K562 (cell line): Measurements from ENCODE around the gene CRABP1. TPM values are rescaled to one million over a fixed set of nuclear protein-coding genes. Genes with fewer than 3 reads are reported as not detected.

Experiments used
- ATAC-seq: fragments of 200-7000 bp; cut with Tn5 transposase; 3 replicates; pipeline ENCODE4 v1.9.1; 2020; ENCODE audit warnings: moderate library complexity
- BruUV-seq: library from RNA; stranded (reverse); fragments of 400-500 nt; replicated peaks from 2 replicates; lab custom pipeline; 2021; lab: Mats Ljungman, UMichigan
- CTCF ChIA-PET: fragments of 300-600 bp; formaldehyde crosslinking; extraction: SDS; loops from one replicate; lab custom pipeline; 2021; ENCODE audit warnings: low intra/inter-chr PET ratio; lab: Yijun Ruan, JAX
- POLR2A ChIA-PET: fragments of 300-600, 350-650 bp; sonication (Branson Sonifier 250); formaldehyde crosslinking; extraction: SDS; loops from one replicate; lab custom pipeline; 2021; ENCODE audit warnings: antibody characterized with exemption, inconsistent platforms; lab: Yijun Ruan, JAX
- DNase-seq, 4 experiments: peaks; one replicate each; pipeline versions ENCODE4 v3.0.0 to v3.0.0-alpha.2; 2011 to 2018; ENCODE audit warnings: low spot score in 3 of 4, mixed read lengths in 3 of 4; ENCODE audit errors: extremely low read depth in 1 of 4
- FAIRE-seq: peaks from 2 replicates; lab custom pipeline; 2011; peaks lifted over from hg19 to GRCh38; lab: Jason Lieb, UNC
- H2AFZ ChIP-seq: 2 replicates; pipeline ENCODE4 v1.6.0; 2011; ENCODE audit warnings: low read depth, low read length, control low read depth, inconsistent platforms
- H3K27ac ChIP-seq: fragments of 200-600 bp; 3 replicates; pipeline ENCODE4 v1.8.0; 2011; ENCODE audit warnings: low read depth, mild to moderate bottlenecking, control low read depth, inconsistent platforms, low read length, moderate library complexity, mixed read lengths; ENCODE audit errors: extremely low read depth
- H3K27me3 ChIP-seq, 2 experiments: fragments of 300-600 bp in 1 of 2; 2 replicates in 1 of 2; 3 replicates in 1 of 2; pipeline versions ENCODE4 v1.6.0 to v1.8.0; 2011; ENCODE audit warnings: inconsistent platforms in 2 of 2, low read length in 2 of 2, mild to moderate bottlenecking in 1 of 2, mixed read lengths in 1 of 2, moderate library complexity in 1 of 2; ENCODE audit not compliant: control insufficient read depth in 2 of 2, insufficient read depth in 2 of 2
- H3K36me3 ChIP-seq: fragments of 300-600 bp; 3 replicates; pipeline ENCODE4 v1.8.0; 2011; ENCODE audit warnings: mild to moderate bottlenecking, low read length, inconsistent platforms; ENCODE audit not compliant: control insufficient read depth, insufficient read depth
- H3K4me1 ChIP-seq, 2 experiments: fragments of 200-600 bp in 1 of 2; replicated peaks in 1 of 2; 2 replicates in 1 of 2; 3 replicates in 1 of 2; pipeline versions ENCODE4 v1.5.1 to v1.8.0; 2011; ENCODE audit warnings: inconsistent platforms in 2 of 2, low read length in 2 of 2, mild to moderate bottlenecking in 1 of 2, mixed read lengths in 1 of 2, moderate library complexity in 1 of 2; ENCODE audit not compliant: control insufficient read depth in 2 of 2, insufficient read depth in 2 of 2
- H3K4me2 ChIP-seq: 2 replicates; pipeline ENCODE4 v1.6.1; 2011; ENCODE audit warnings: low read length, control low read depth, inconsistent platforms, mixed read lengths; ENCODE audit not compliant: insufficient read depth
- H3K4me3 ChIP-seq: fragments of 200-600 bp; sonication (generic), shearing (Covaris generic); 2 replicates; pipeline ENCODE4 v1.5.1; 2016; ENCODE audit warnings: control low read depth, inconsistent platforms
- H3K79me2 ChIP-seq: fragments of 200-600 bp; 3 replicates; pipeline ENCODE4 v1.8.0; 2011; ENCODE audit warnings: low read length, inconsistent platforms; ENCODE audit not compliant: control insufficient read depth, insufficient read depth
- H3K9ac ChIP-seq, 2 experiments: 2 replicates each; pipeline versions ENCODE4 v1.6.0 to v1.6.1; 2011; ENCODE audit warnings: low read depth in 2 of 2, low read length in 2 of 2, control low read depth in 1 of 2, inconsistent platforms in 1 of 2, mild to moderate bottlenecking in 1 of 2, mixed read lengths in 1 of 2; ENCODE audit not compliant: insufficient read depth in 1 of 2
- H3K9me1 ChIP-seq: one replicate; pipeline ENCODE4 v1.6.0; 2011; ENCODE audit warnings: inconsistent platforms, mild to moderate bottlenecking, low read length, moderate library complexity; ENCODE audit not compliant: control insufficient read depth, insufficient read depth
- H3K9me3 ChIP-seq: replicated peaks from 2 replicates; pipeline ENCODE4 v1.5.1; 2011; ENCODE audit warnings: low read depth, low read length, inconsistent platforms; ENCODE audit not compliant: control insufficient read depth, insufficient read depth
- H4K20me1 ChIP-seq: replicated peaks from 2 replicates; pipeline ENCODE4 v1.6.1; 2011; ENCODE audit warnings: low read length, inconsistent platforms, mixed read lengths; ENCODE audit not compliant: control insufficient read depth, insufficient read depth
- HBP1 ChIP-seq: fragments of 450-650 bp; formaldehyde crosslinking; IDR thresholded peaks from 2 replicates; pipeline ENCODE4 v1.4.0; 2022; ENCODE audit warnings: missing genetic modification characterization
- KAT2B ChIP-seq: IDR thresholded peaks from one replicate; pipeline ENCODE4 v1.6.1; 2012; ENCODE audit warnings: low read depth, mild to moderate bottlenecking, control low read depth, inconsistent platforms, low read length, moderate library complexity
- NFATC3 ChIP-seq: fragments of 450-650 bp; IDR thresholded peaks from 2 replicates; pipeline ENCODE4 v1.6.1; 2017; ENCODE audit warnings: mild to moderate bottlenecking
- SFPQ ChIP-seq: fragments of 200-400 bp; formaldehyde crosslinking; IDR thresholded peaks from 2 replicates; pipeline ENCODE4 v1.6.1; 2017; ENCODE audit warnings: mild to moderate bottlenecking, low read depth, low read length, moderate library complexity
- SIN3B ChIP-seq: fragments of 450-650 bp; IDR thresholded peaks from 2 replicates; pipeline ENCODE4 v1.6.1; 2017; ENCODE audit warnings: low read depth, mild to moderate bottlenecking, moderate library complexity
- SNIP1 ChIP-seq: fragments of 450-650 bp; IDR thresholded peaks from 2 replicates; pipeline ENCODE4 v1.7.1; 2017; ENCODE audit warnings: low read depth, mild to moderate bottlenecking
- SRSF9 ChIP-seq: fragments of 200-400 bp; formaldehyde crosslinking; IDR thresholded peaks from 2 replicates; pipeline ENCODE4 v1.6.1; 2017; ENCODE audit warnings: low read depth, low read length, borderline replicate concordance
- STAT6 ChIP-seq: sonication (generic); formaldehyde crosslinking; IDR thresholded peaks from 2 replicates; pipeline ENCODE4 v1.8.1; 2023; ENCODE audit warnings: mild to moderate bottlenecking, missing genetic modification reagents
- TAF9B ChIP-seq: fragments of 450-650 bp; IDR thresholded peaks from 2 replicates; pipeline ENCODE4 v1.6.1; 2018; ENCODE audit warnings: mild to moderate bottlenecking; ENCODE audit not compliant: partially characterized antibody
- TBL1XR1 ChIP-seq, 2 experiments: IDR thresholded peaks; 2 replicates each; pipeline ENCODE4 v1.6.1; 2012; ENCODE audit warnings: improper control_type of control experiment in 2 of 2, low read length in 2 of 2, mild to moderate bottlenecking in 1 of 2
- ZFP36 ChIP-seq: fragments of 150-350 bp; IDR thresholded peaks from 2 replicates; pipeline ENCODE4 v1.6.1; 2018; ENCODE audit warnings: low read length, low read depth; ENCODE audit not compliant: partially characterized antibody
- ZNF395 ChIP-seq: fragments of 200-800 bp; sonication (Bioruptor generic); IDR thresholded peaks from 2 replicates; pipeline ENCODE4 v1.6.1; 2017; ENCODE audit warnings: missing genetic modification characterization, missing compliant biosample characterization
- ZNF655 ChIP-seq: fragments of 250-450 bp; sonication (Bioruptor Pico); IDR thresholded peaks from 2 replicates; pipeline ENCODE4 v1.5.0; 2021
- WGBS: fragments of 100-300 bp; shearing (Covaris generic); methylation state at CpG from one replicate; pipeline ENCODE4 v1.1.6; 2016; ENCODE audit warnings: low coverage, mixed read lengths; ENCODE audit not compliant: insufficient coverage; ENCODE audit errors: missing lambda C conversion rate; 5-methylcytosine and 5-hydroxymethylcytosine counted together
- in situ Hi-C: fragments of 300-500 bp; cut with MboI; formaldehyde crosslinking; loops from 4 replicates; pipeline ENCODE4 v1.15.0; 2018; ENCODE audit warnings: inconsistent platforms, mixed read lengths
- intact Hi-C: fragments of 100-400 bp; cut with micrococcal nuclease; formaldehyde crosslinking; loops from 2 replicates; pipeline ENCODE4 v1.14.2; 2022
- polyA plus RNA-seq, 8 experiments: library from polyadenylated mRNA; depleted of rRNA in 4 of 8; stranded (reverse) in 5 of 8; unstranded in 3 of 8; fragments of >200 nt; fragmentation: Nextera tagmentation in 2 of 8; fragmentation: Illumina TruSeq in 1 of 8; extraction: Ambion mirVana in 2 of 8; extraction: Trizol in 1 of 8; gene quantifications; 2 replicates each; pipeline versions ENCODE4 v1.2.1 to v1.2.3, GENCODE V29; 2011 to 2014; ENCODE audit warnings: inconsistent platforms in 1 of 8, missing spikeins in 1 of 8
- total RNA-seq, 7 experiments: library from RNA; depleted of rRNA in 6 of 7; stranded (reverse); fragments of >200 nt in 6 of 7; fragmentation: Illumina TruSeq in 2 of 7; extraction: Trizol in 2 of 7; gene quantifications; 2 replicates each; pipeline versions ENCODE4 v1.2.1 to v1.2.3, GENCODE V29; 2011 to 2021; ENCODE audit warnings: low replicate concordance in 1 of 7

CRABP1 gene
- total and polyA plus RNA-seq, 9 of the 15 experiments (the other 6 are each of a cell fraction or from before 2014, with no cell fraction given): 0.60 TPM; not detected in 8

GRCh38 chr15:78319588-78319987 lies 20.6 kb upstream of the CRABP1 start:
- no peaks in the 10 kb centered on the region for H3K79me2 ChIP-seq
- 47% methylated on average over 7 of the region's 10 CpGs for WGBS
- TF ChIP-seq SIN3B: no peak
- TF ChIP-seq SNIP1: no peak
- TF ChIP-seq TBL1XR1 (IDR thresholded peaks at IDR 0.05; ENCODE audit: low read length in 2 of 2): no peak
- TF ChIP-seq NFATC3: no peak
- TF ChIP-seq SRSF9: no peak
- TF ChIP-seq ZFP36: no peak
- no peak for TF ChIP-seq HBP1 (CRISPR knock-in tag)
- no peak for TF ChIP-seq STAT6 (CRISPR knock-in tag)
- no peak for TF ChIP-seq TAF9B
- TF ChIP-seq ZNF655 (CRISPR knock-in tag): no peak
- TF ChIP-seq SFPQ: no peak
- no peak for TF ChIP-seq KAT2B
- TF ChIP-seq ZNF395 (CRISPR knock-in tag): no peak

More at GRCh38 chr15:78319588-78319987, 20.6 kb upstream of the CRABP1 start:
- H3K9me1 ChIP-seq: peaks cover 7% of the 10 kb centered on the region
- H3K9ac ChIP-seq: no peak overlapping the region
- no peak overlapping the region for H3K4me2 ChIP-seq
- H2AFZ ChIP-seq: 0 out of 2 replicates have a peak overlapping the region, but pooled peaks have one; percentile 53
- intact Hi-C loops (no loop called here), in situ Hi-C loops (loop anchor here (10.0 kb wide), 2 partner anchors 165 to 395 kb away; no protein-coding TSS in a partner anchor)
- H3K4me1 ChIP-seq: peaks cover 9 to 21% of the 10 kb centered on the region in 2 experiments; a peak in 4 of 5 replicates
- no peaks in the 10 kb centered on the region for H3K36me3 ChIP-seq
- H3K4me3 ChIP-seq: no peak overlapping the region
- H3K27ac ChIP-seq: no peak overlapping the region
- DNase-seq: no peak
- ATAC-seq: no peak
- H4K20me1 ChIP-seq: no peaks in the 10 kb centered on the region
- peaks cover 2 to 12% of the 10 kb centered on the region in 2 experiments; a peak in 3 of 5 replicates for H3K27me3 ChIP-seq
- CTCF ChIA-PET: no interaction called here
- BruUV-seq: no TSS peak
- no peaks in the 10 kb centered on the region for H3K9me3 ChIP-seq
- FAIRE-seq: no peak
- POLR2A ChIA-PET: interaction anchor here (1.3 kb wide), 1 partner anchor 31 kb away, joined by 5 read pairs; no protein-coding TSS in a partner anchor
